Measurements from ENCODE around the gene ACOX3.
"Not testable (repeated sequence)": the region's sequence is repeated elsewhere in the genome, so short reads cannot be mapped to it uniquely, and the experiment has no call there.

ACOX3 gene

GRCh38 chr4:8344377-8344776, 96.1 kb downstream of the ACOX3 start:
- intact Hi-C loops (cut with micrococcal nuclease) = no loop called here
- Mint-ChIP-seq H3K27me3 (no peaks in the 10 kb centered on the region), H3K4me3 (no peak overlapping the region), H3K36me3 (ENCODE audit: low read depth) (no peaks in the 10 kb centered on the region), H3K4me1 (ENCODE audit: low read depth) (peaks cover 13% of the 10 kb centered on the region), H3K9me3 (no peaks in the 10 kb centered on the region), H3K27ac (no peak overlapping the region)

GRCh38 chr4:8343967-8344331, 96.6 kb downstream of the ACOX3 start:
- peaks cover 17% of the 10 kb centered on the region for H3K4me1 Mint-ChIP-seq (ENCODE audit: low read depth)
- no peak overlapping the region for H3K27ac Mint-ChIP-seq
- intact Hi-C loops (cut with micrococcal nuclease) = no loop called here
- H3K27me3 Mint-ChIP-seq = no peaks in the 10 kb centered on the region
- H3K36me3 Mint-ChIP-seq (ENCODE audit: low read depth) = no peaks in the 10 kb centered on the region
- no peaks in the 10 kb centered on the region for H3K9me3 Mint-ChIP-seq
- H3K4me3 Mint-ChIP-seq = no peak overlapping the region

- intact Hi-C loops (cut with micrococcal nuclease) = no loop called here
- no peaks in the 10 kb centered on the region for H3K36me3 Mint-ChIP-seq (ENCODE audit: low read depth)
- H3K27me3 Mint-ChIP-seq = no peaks in the 10 kb centered on the region
- no peak overlapping the region for H3K4me3 Mint-ChIP-seq
- no peaks in the 10 kb centered on the region for H3K9me3 Mint-ChIP-seq
- H3K4me1 Mint-ChIP-seq (ENCODE audit: low read depth) = peaks cover 21% of the 10 kb centered on the region
- H3K27ac Mint-ChIP-seq = no peak overlapping the region
These were observed 97.1 kb downstream of the ACOX3 start for GRCh38 chr4:8343262-8343966.

GRCh38 chr4:8342651-8343261, 97.8 kb downstream of the ACOX3 start:
- intact Hi-C loops (cut with micrococcal nuclease) = no loop called here
- H3K27ac Mint-ChIP-seq = no peak overlapping the region
- H3K9me3 Mint-ChIP-seq = no peaks in the 10 kb centered on the region
- no peaks in the 10 kb centered on the region for H3K36me3 Mint-ChIP-seq (ENCODE audit: low read depth)
- H3K27me3 Mint-ChIP-seq = no peaks in the 10 kb centered on the region
- H3K4me1 Mint-ChIP-seq (ENCODE audit: low read depth) = peaks cover 22% of the 10 kb centered on the region
- no peak overlapping the region for H3K4me3 Mint-ChIP-seq

DNA sequence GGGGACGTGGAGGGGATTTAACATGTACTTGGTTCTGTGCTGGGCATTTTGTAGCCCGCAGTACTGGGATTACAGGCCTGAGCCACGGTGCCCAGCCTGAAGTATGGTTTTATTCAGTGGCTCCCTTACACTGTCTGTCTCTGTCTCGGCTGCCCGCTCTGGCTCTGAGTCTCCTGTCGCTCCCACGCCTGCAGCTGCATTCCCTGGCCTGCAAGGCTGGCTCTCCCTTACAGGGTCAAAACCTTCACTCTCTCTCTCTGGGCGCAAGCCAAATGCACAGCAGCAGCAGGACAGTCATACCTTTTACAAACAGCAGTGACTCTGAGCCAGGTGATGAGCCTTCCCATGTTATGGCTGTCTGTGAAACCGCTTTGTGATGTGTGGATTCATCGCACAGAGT, 98.8 kb downstream of the ACOX3 start:
- H3K9me3 Mint-ChIP-seq = peaks cover 4% of the 10 kb centered on the region
- no peaks in the 10 kb centered on the region for H3K27me3 Mint-ChIP-seq
- intact Hi-C loops (cut with micrococcal nuclease) = no loop called here
- no peak overlapping the region for H3K27ac Mint-ChIP-seq
- no peak overlapping the region for H3K4me3 Mint-ChIP-seq
- peaks cover 25% of the 10 kb centered on the region for H3K4me1 Mint-ChIP-seq (ENCODE audit: low read depth)
- no peaks in the 10 kb centered on the region for H3K36me3 Mint-ChIP-seq (ENCODE audit: low read depth)

- H3K4me3 Mint-ChIP-seq; H3K27ac Mint-ChIP-seq; H3K27me3 Mint-ChIP-seq; H3K9me3 Mint-ChIP-seq; H3K36me3 Mint-ChIP-seq (ENCODE audit: low read depth); intact Hi-C loops (cut with micrococcal nuclease): not testable (repeated sequence)
- H3K4me1 Mint-ChIP-seq (ENCODE audit: low read depth) = peaks cover 29% of the 10 kb centered on the region
These were observed 99.2 kb downstream of the ACOX3 start for GRCh38 chr4:8341281-8341680.

- Mint-ChIP-seq H3K27me3 (no peaks in the 10 kb centered on the region), H3K9me3 (peaks cover 13% of the 10 kb centered on the region), H3K4me1 (ENCODE audit: low read depth) (peaks cover 34% of the 10 kb centered on the region), H3K36me3 (ENCODE audit: low read depth) (no peaks in the 10 kb centered on the region), H3K27ac (no peak overlapping the region), H3K4me3 (no peak overlapping the region)
- intact Hi-C loops (cut with micrococcal nuclease) = no loop called here
These were observed 99.7 kb downstream of the ACOX3 start for GRCh38 chr4:8340781-8341241.

DNA sequence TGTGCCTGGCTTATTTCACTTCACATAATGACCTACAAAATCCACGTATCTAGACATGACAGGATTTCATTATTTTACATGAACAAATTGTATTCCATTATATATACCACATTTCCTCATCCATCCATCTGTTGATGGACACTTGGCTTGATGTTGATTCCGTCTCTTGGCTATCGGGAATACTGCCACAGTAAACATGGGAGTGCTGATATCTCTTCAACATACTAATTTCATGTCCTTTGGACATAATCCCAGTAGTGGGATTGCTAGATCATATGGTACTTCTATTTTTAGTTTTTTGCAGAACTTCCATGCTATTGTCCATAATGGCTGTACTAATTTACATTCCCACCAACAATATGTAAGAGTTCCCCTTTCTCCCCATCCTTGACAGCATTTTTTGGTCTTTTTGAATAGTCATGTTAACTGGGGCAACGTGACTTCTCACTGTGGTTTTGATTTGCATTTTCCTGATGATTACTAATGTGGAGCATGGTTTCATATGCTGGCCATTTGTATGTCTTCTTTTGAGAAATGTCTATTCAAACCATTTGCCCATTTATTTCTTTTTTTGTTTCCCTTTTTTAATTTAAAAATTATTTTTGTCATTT, 102.1 kb downstream of the ACOX3 start:
- H3K9me3 Mint-ChIP-seq = peaks cover 16% of the 10 kb centered on the region
- no peak overlapping the region for H3K4me3 Mint-ChIP-seq
- H3K4me1 Mint-ChIP-seq (ENCODE audit: low read depth) = peaks cover 26% of the 10 kb centered on the region
- H3K27ac Mint-ChIP-seq = no peak overlapping the region
- intact Hi-C loops (cut with micrococcal nuclease) = no loop called here
- no peaks in the 10 kb centered on the region for H3K36me3 Mint-ChIP-seq (ENCODE audit: low read depth)
- H3K27me3 Mint-ChIP-seq = no peaks in the 10 kb centered on the region

GRCh38 chr4:8336412-8337075, 104.0 kb downstream of the ACOX3 start:
- no peaks in the 10 kb centered on the region for H3K36me3 Mint-ChIP-seq (ENCODE audit: low read depth)
- H3K4me1 Mint-ChIP-seq (ENCODE audit: low read depth) = peaks cover 26% of the 10 kb centered on the region
- H3K27ac Mint-ChIP-seq = no peak overlapping the region
- H3K9me3 Mint-ChIP-seq = peaks cover 16% of the 10 kb centered on the region
- H3K4me3 Mint-ChIP-seq = no peak overlapping the region
- no peaks in the 10 kb centered on the region for H3K27me3 Mint-ChIP-seq
- intact Hi-C loops (cut with micrococcal nuclease) = no loop called here

DNA sequence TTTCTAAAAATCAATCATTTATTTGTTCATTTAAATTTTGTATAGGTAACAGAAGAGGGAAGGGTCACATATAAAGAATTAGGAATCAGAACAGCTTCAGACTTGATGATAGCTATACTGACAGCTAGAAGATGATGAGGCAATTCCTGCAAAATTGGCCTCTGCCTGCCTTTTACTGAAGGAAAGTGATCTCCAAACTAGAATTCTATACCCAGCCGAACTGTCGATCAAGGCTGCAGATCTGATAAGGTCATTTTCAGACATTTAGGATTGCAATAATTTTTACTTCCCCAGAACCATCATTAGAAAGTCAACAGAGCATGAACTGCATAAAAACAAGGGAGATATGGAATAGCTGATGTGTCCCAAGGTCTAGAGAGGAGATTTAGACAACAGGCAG, 104.7 kb downstream of the ACOX3 start:
- Mint-ChIP-seq H3K4me1 (ENCODE audit: low read depth) (peaks cover 26% of the 10 kb centered on the region), H3K4me3 (no peak overlapping the region), H3K36me3 (ENCODE audit: low read depth) (no peaks in the 10 kb centered on the region), H3K27me3 (no peaks in the 10 kb centered on the region), H3K27ac (no peak overlapping the region), H3K9me3 (peaks cover 16% of the 10 kb centered on the region)
- intact Hi-C loops (cut with micrococcal nuclease) = no loop called here

- Mint-ChIP-seq H3K4me3 (no peak overlapping the region), H3K27ac (no peak overlapping the region), H3K9me3 (peaks cover 16% of the 10 kb centered on the region), H3K4me1 (ENCODE audit: low read depth) (peaks cover 26% of the 10 kb centered on the region), H3K27me3 (no peaks in the 10 kb centered on the region), H3K36me3 (ENCODE audit: low read depth) (no peaks in the 10 kb centered on the region)
- intact Hi-C loops (cut with micrococcal nuclease) = no loop called here
These were observed 105.6 kb downstream of the ACOX3 start for GRCh38 chr4:8334786-8335460.

DNA sequence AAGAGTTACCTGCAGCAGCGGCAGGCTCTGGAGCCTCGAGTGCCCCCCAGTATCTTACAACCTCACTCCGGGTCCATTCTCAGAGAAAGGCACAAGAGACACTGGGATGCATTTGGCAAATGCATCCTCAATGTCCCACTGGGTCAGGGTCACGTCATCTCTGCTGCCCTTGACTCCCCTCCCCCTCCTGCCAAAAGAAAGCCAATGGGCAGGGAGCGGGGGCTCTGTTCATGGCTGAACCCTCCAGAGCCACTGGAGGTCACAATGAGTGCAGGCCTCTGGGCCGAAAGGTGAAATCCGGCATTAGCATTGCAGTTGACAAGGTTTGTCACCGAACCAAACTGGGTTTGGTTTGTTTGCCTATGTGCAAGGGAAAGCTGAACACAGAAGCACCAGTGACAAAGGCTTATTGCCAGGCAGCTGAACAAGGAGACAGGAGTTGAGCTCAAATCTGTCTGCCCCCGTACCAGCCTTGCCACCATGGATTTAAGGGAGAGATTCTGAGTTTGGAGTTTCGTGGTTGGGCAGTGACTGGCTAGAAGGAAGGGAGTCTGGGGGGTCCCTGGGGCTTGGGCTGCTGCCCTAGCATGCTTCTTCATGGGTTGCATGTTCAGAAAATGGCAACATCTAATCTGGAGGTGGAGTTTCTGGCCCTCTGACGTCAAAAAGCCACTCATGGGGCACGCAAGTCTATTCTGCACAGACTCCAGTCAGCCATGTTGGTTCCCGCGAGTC, 106.6 kb downstream of the ACOX3 start:
- H3K9me3 Mint-ChIP-seq = peaks cover 16% of the 10 kb centered on the region
- H3K4me3 Mint-ChIP-seq = no peak overlapping the region
- no peaks in the 10 kb centered on the region for H3K36me3 Mint-ChIP-seq (ENCODE audit: low read depth)
- intact Hi-C loops (cut with micrococcal nuclease) = no loop called here
- peaks cover 22% of the 10 kb centered on the region for H3K4me1 Mint-ChIP-seq (ENCODE audit: low read depth)
- no peaks in the 10 kb centered on the region for H3K27me3 Mint-ChIP-seq
- H3K27ac Mint-ChIP-seq = no peak overlapping the region

DNA sequence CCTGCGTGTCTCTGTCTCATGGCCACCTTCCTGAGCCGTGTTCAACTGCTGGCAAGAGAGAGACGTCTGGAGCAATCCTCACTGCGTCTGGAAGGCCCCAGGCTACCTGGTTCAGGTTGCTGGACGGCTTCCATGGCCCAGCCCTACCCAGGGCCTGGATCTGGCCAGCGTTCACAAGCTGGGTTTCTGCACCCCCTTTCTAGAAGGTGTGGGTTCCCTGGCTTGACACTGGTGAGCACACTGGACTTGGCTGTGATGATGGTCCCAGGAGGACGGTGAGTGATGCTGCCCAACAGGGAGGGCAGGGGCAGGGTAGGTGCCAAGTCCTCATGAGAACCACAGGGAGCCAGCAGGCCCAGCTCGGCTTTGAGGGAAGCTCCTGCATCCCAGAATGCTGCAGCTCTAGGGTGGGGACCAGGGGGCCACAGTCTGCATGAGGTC, 107.6 kb downstream of the ACOX3 start:
- intact Hi-C loops (cut with micrococcal nuclease) = no loop called here
- H3K4me3 Mint-ChIP-seq = no peak overlapping the region
- no peak overlapping the region for H3K27ac Mint-ChIP-seq
- H3K4me1 Mint-ChIP-seq (ENCODE audit: low read depth) = peaks cover 13% of the 10 kb centered on the region
- no peaks in the 10 kb centered on the region for H3K27me3 Mint-ChIP-seq
- H3K36me3 Mint-ChIP-seq (ENCODE audit: low read depth) = no peaks in the 10 kb centered on the region
- peaks cover 16% of the 10 kb centered on the region for H3K9me3 Mint-ChIP-seq
